Measurements from ENCODE around the gene TAS2R30.

DNA sequence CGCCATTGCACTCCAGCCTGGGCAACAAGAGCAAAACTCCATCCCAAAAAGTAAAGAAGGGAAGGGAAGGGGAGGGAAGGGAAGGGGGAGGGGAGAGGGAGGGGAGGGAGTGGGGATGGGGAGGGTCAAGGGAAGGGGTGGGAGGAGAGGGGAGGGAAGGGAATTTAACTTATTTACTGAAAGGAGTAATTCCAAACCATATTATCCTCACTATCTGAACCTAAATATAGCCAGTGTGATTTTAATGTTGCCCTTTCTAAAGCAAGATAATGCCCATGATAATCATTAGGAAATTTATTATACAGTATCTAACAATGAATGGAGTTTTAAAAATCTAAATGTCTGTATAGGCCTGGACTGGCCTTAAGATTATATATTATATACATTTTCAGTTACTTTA is 43.8 kb upstream of the TAS2R30 start:
- TF ChIP-seq, protein P1, sequence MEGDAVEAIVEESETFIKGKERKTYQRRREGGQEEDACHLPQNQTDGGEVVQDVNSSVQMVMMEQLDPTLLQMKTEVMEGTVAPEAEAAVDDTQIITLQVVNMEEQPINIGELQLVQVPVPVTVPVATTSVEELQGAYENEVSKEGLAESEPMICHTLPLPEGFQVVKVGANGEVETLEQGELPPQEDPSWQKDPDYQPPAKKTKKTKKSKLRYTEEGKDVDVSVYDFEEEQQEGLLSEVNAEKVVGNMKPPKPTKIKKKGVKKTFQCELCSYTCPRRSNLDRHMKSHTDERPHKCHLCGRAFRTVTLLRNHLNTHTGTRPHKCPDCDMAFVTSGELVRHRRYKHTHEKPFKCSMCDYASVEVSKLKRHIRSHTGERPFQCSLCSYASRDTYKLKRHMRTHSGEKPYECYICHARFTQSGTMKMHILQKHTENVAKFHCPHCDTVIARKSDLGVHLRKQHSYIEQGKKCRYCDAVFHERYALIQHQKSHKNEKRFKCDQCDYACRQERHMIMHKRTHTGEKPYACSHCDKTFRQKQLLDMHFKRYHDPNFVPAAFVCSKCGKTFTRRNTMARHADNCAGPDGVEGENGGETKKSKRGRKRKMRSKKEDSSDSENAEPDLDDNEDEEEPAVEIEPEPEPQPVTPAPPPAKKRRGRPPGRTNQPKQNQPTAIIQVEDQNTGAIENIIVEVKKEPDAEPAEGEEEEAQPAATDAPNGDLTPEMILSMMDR (IDR thresholded peaks at IDR 0.05): no peak
- TF ChIP-seq EP300 (IDR thresholded peaks at IDR 0.05; ENCODE audit: low read depth) (no peak), POLR2A (IDR thresholded peaks at IDR 0.05) (no peak)

All from transverse colon (tissue), 3 donors.